Effector memory CD8-positive, alpha-beta T cell (primary cell): ENCODE data around the gene TRIP13.
A peak's percentile ranks its signal among the peaks of the same experiment; 100 is the strongest.

Experiments
- ATAC-seq: fragments of 150-1000 bp; cut with Tn5 transposase; replicated peaks from 2 replicates; pipeline ENCODE4 v1.10.0; 2021; ENCODE audit warnings: mild to moderate bottlenecking, moderate library complexity
- DNase-seq, 3 experiments: peaks; one replicate each; pipeline ENCODE4 v3.0.0; 2021
- H3K27ac Mint-ChIP-seq, 2 donors: one replicate each; pipeline ENCODE4 v1.8.0; 2022; ENCODE audit warnings: mild to moderate bottlenecking in 2 of 2, mixed read lengths in 2 of 2, moderate library complexity in 2 of 2
- H3K27me3 Mint-ChIP-seq, 2 donors: one replicate each; pipeline ENCODE4 v1.8.0; 2022; ENCODE audit warnings: mixed read lengths in 2 of 2
- H3K36me3 Mint-ChIP-seq: one replicate; pipeline ENCODE4 v1.8.0; 2022; ENCODE audit warnings: mild to moderate bottlenecking, moderate library complexity, mixed read lengths; ENCODE audit not compliant: insufficient read depth
- H3K4me1 Mint-ChIP-seq, 2 donors: one replicate each; pipeline ENCODE4 v1.8.0; 2022; ENCODE audit warnings: low read depth in 2 of 2, mixed read lengths in 2 of 2
- H3K4me3 Mint-ChIP-seq, 2 donors: one replicate each; pipeline ENCODE4 v1.8.0; 2022; ENCODE audit warnings: mild to moderate bottlenecking in 2 of 2, mixed read lengths in 2 of 2, moderate library complexity in 2 of 2
- H3K9me3 Mint-ChIP-seq, 2 donors: one replicate each; pipeline ENCODE4 v1.8.0; 2022; ENCODE audit warnings: mixed read lengths in 2 of 2

Gene TRIP13

DNA sequence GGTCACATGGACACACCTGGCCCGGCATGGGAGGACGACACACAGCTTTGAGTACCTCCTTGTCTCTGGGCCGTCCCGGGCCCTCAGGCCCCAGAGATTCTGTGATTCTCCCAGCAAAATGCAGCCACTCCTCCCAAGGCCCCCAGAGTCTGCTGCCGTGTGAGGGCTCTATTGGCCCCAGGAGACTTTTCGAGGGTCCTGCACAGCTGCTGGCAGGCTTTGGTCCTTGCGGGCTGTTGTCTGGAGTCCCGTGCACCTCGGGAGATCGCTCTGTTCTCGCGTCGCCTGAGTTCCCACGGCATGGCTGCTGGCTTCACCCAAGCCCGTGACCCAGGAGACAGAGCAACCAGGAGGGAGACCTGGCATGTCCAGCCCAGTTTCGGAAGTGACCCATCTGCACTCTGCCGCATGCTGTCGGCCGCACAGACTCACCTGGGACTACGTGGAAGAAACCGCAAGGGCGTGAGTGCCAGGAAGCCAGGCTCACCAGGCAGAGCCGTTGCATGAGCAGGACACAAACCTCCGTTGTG, 69.1 kb downstream of the TRIP13 start:
- Mint-ChIP-seq H3K36me3 (peaks cover 3% of the 10 kb centered on the region), H3K4me3 (no peak overlapping the region), H3K9me3 (no peaks in the 10 kb centered on the region), H3K27ac (no peak overlapping the region), H3K4me1 (peaks cover 3 to 16% of the 10 kb centered on the region in 2 donors), H3K27me3 (peaks cover 41 to 68% of the 10 kb centered on the region in 2 donors)
- DNase-seq (no peak), ATAC-seq (no peak)

DNA sequence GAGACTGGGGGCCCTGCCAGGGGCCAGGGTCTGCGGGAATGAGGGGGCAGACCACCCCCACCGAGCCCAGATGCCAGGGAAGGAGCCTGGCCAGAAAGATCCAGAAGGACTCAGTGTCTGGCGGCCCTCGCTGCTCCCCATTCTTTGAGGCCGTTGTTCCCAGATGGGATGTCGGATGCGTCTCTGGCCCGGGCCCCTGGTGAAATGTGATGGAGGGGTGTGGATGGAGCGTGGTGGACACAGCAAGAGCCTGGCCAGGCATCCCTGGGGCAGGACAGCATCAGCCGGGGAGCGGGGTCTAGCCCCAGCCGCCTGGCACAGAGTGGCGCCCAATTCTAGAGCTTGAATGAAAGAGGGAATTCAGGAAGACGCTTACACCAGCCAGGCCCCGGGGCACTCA, 69.7 kb downstream of the TRIP13 start:
- peaks cover 0 to 14% of the 10 kb centered on the region in 2 donors for H3K4me1 Mint-ChIP-seq
- H3K4me3 Mint-ChIP-seq = no peak overlapping the region
- no peak for DNase-seq
- H3K27me3 Mint-ChIP-seq = peaks cover 45 to 74% of the 10 kb centered on the region in 2 donors
- ATAC-seq = no peak
- no peaks in the 10 kb centered on the region for H3K9me3 Mint-ChIP-seq
- peaks cover 3% of the 10 kb centered on the region for H3K36me3 Mint-ChIP-seq
- no peak overlapping the region for H3K27ac Mint-ChIP-seq

DNA sequence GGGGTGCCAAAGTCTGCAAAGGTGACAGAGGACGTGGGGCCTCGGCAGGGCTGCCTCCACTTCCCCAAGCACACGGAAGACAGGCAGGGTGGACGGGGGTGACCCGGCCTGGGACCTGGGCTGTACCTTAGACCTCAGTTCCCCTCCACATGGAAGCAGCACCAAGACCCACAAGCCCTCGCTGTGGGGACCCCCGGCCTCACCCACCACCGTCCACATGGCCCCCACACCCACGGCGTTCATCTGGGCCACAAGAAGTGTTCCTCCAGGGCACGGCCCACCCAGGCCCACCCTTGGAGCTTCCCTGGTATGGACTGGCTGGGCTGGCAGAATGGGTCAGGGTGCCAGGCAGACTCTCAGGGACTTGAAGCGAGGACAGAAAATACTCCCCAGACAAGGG, 70.1 kb downstream of the TRIP13 start:
- no peak overlapping the region for H3K27ac Mint-ChIP-seq
- peaks cover 0 to 11% of the 10 kb centered on the region in 2 donors for H3K4me1 Mint-ChIP-seq
- no peaks in the 10 kb centered on the region for H3K9me3 Mint-ChIP-seq
- H3K36me3 Mint-ChIP-seq = peaks cover 5% of the 10 kb centered on the region
- peaks cover 49 to 78% of the 10 kb centered on the region in 2 donors for H3K27me3 Mint-ChIP-seq
- no peak for ATAC-seq
- H3K4me3 Mint-ChIP-seq = no peak overlapping the region
- DNase-seq = no peak

DNA sequence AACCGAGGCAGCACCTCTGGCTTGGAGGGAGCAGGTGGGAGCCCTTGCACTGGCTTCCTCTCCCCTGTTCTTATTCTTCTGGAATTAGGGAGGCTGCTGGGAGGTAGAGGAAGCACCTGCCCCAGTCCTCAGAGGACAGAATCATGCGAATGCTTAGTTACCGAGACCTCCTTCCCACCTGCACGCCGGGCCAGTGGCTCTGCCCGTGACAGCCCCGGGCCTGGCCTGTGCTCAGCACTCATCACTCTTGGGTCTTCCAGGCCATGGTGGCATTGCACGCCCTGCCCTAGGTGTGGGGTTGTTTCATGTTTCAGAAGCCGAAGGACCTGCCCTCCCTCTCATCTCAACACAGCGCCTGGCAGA, 70.6 kb downstream of the TRIP13 start:
- ATAC-seq (no peak), DNase-seq (no peak)
- peak overlapping the region in 1 of 2 donors; percentile 66 for H3K4me3 Mint-ChIP-seq
- peaks cover 54 to 83% of the 10 kb centered on the region in 2 donors for H3K27me3 Mint-ChIP-seq
- H3K9me3 Mint-ChIP-seq = no peaks in the 10 kb centered on the region
- peaks cover 0 to 11% of the 10 kb centered on the region in 2 donors for H3K4me1 Mint-ChIP-seq
- no peak overlapping the region for H3K27ac Mint-ChIP-seq
- peaks cover 6% of the 10 kb centered on the region for H3K36me3 Mint-ChIP-seq

DNA sequence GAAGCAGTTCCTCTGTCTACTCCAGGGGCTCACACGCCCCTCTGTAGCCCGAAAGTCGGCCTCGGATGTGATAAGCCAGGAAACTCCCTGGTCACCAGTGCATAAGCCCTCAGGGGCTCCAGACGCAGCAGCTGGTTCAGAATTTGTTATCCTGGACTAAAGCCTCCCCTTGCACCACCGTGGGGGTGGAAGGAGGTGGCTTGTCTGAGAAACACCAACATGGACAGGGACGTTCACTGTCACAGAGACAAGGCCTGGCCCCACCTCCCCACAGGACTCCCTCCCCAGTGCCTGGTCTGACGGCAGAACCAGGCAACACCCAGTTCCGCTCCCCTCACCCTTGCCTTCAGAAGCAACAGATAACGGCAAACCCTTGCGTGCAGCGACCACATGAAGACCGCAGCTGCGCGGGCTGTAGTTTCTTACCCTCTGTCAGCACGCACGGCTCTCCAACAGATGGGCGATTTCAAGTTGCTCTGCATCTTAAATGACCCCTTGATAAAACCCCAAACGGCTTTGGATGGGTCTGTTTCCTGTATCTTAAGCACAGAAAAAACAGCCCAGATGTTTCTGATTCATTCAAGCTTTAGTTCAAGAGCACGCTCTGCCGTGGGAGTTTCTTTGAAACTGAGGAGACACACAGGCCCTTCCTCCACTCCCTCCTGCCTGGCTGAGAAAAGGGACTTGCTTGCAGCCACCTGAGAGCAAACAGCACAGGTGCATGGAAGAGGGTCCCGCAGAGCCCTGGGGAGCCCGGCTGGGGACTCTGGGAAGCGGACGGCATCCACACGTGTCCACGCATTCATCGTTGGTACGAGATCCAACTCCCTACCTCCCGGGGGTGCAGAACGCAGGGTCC, 71.2 kb downstream of the TRIP13 start:
- peaks cover 6% of the 10 kb centered on the region for H3K36me3 Mint-ChIP-seq
- DNase-seq (no peak), ATAC-seq (peak; percentile 79)
- H3K4me3 Mint-ChIP-seq = peak overlapping the region; percentile 45 to 66
- peak overlapping the region in 1 of 2 donors; percentile 27 for H3K27ac Mint-ChIP-seq
- H3K4me1 Mint-ChIP-seq = peaks cover under 1 to 11% of the 10 kb centered on the region in 2 donors
- H3K9me3 Mint-ChIP-seq = no peaks in the 10 kb centered on the region
- H3K27me3 Mint-ChIP-seq = peaks cover 60 to 89% of the 10 kb centered on the region in 2 donors

DNA sequence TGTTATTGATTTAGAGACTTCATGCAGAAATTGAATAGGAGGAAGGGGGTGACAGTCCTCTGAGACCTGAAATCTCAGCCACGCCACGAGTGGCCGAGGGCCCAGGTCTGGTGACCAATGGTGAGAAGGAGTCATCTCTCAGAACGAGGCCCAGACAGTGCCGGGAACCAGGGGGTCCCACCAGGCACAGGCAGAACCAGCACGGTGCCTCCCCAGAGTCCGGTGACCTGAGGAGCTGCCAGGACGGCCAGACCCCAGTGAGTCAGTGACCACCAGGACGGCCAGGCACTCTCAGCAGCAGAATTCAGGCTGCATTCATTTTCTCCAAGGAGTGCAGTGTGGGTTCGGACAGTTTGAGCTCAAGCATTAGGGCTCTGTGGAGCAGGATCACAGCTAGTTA, 72.1 kb downstream of the TRIP13 start:
- Mint-ChIP-seq H3K4me1 (peaks cover 7 to 11% of the 10 kb centered on the region in 2 donors), H3K27ac (no peak overlapping the region), H3K27me3 (peaks cover 69 to 98% of the 10 kb centered on the region in 2 donors), H3K36me3 (peaks cover 3% of the 10 kb centered on the region), H3K4me3 (no peak overlapping the region), H3K9me3 (no peaks in the 10 kb centered on the region)
- DNase-seq = no peak
- no peak for ATAC-seq

DNA sequence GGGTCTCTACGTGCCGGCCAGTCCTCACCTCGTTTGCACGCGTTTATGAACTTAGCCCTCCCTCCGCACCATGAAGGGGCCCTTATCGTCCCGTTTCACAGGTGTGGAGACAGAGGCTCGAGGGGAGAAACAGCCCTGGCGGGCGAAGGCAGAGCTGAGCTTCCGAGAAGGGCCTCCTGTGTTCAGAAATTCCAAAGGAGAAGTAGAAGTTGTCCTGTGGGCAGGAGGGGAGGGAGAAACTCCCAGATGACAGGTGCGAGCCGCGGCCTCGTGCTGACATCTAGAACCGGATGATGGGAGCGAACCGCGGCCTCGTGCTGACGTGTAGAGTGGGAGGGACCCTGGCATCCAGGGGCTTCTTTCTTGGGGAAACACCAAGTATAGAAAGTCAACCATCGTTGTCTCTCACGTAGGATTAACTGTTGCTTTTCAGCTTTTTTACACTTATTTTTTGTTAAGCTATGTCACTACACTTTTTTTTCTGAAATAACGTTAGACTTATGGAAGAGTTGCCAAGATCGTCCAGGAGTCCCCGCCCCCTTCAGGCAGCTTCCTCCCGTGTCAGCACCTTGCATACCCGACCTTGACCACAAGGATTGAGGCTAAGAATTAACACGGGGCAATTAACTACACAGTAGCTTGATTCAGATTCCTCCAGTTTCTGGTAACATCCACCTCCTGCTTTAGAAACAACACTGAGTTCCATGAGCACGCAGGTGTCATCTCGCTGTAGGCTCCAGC, 73.1 kb downstream of the TRIP13 start:
- DNase-seq (no peak), ATAC-seq (no peak)
- peaks cover 7 to 11% of the 10 kb centered on the region in 2 donors for H3K4me1 Mint-ChIP-seq
- peaks cover 69 to 97% of the 10 kb centered on the region in 2 donors for H3K27me3 Mint-ChIP-seq
- no peak overlapping the region for H3K4me3 Mint-ChIP-seq
- H3K36me3 Mint-ChIP-seq = peaks cover 2% of the 10 kb centered on the region
- no peak overlapping the region for H3K27ac Mint-ChIP-seq
- H3K9me3 Mint-ChIP-seq = no peaks in the 10 kb centered on the region

DNA sequence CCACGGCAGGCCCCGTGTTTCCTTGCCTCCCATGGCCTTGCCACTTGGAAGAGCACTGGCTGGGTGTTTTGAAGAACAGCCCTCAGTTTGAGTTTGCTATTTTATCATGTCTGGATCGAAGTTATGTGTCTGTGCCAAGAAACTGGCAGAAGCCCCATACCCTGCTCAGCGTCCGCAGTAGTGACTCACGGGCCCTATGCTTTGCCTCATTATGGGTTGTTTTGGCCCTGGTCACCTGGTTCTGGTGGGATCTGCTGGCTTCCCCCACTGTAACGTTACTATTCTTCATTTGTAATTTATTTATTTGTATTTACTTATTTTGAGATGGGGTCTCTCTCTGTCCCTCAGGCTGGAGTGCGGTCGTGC, 73.6 kb downstream of the TRIP13 start:
- Mint-ChIP-seq H3K9me3 (no peaks in the 10 kb centered on the region), H3K4me3 (no peak overlapping the region), H3K36me3 (peaks cover 2% of the 10 kb centered on the region), H3K27ac (no peak overlapping the region), H3K27me3 (peaks cover 68 to 97% of the 10 kb centered on the region in 2 donors), H3K4me1 (peaks cover 7 to 11% of the 10 kb centered on the region in 2 donors)
- DNase-seq (no peak), ATAC-seq (no peak)

DNA sequence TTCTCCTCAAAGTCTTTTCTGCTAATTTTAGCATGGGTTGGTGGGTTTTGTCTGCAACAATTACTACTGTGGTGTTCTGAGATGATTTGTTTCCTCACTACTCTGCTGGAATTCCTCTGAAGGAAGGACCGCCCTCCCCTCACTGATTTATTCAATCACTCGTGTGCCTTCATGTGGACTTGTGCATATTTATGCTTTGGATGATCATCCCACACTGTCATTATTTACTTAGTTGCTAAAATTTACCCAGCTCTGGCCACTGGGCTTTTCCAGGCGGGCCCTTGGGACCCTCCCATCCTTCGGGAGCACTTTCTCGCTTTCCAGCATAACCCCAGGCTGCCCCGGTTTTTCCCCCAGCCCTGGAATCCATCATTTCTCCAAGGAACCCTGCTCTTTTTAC, 74.3 kb downstream of the TRIP13 start:
- no peak overlapping the region for H3K4me3 Mint-ChIP-seq
- H3K27me3 Mint-ChIP-seq = peaks cover 74 to 97% of the 10 kb centered on the region in 2 donors
- H3K27ac Mint-ChIP-seq = no peak overlapping the region
- no peaks in the 10 kb centered on the region for H3K9me3 Mint-ChIP-seq
- no peak for DNase-seq
- peaks cover 2% of the 10 kb centered on the region for H3K36me3 Mint-ChIP-seq
- no peak for ATAC-seq
- peaks cover 7 to 11% of the 10 kb centered on the region in 2 donors for H3K4me1 Mint-ChIP-seq
